Measurements from ENCODE around the gene USH2A. TPM values are rescaled to one million over a fixed set of nuclear protein-coding genes. Genes with fewer than 3 reads are reported as not detected.
A peak's percentile ranks its signal among the peaks of the same experiment; 100 is the strongest.

Gene USH2A
- total and polyA plus RNA-seq, 4 donors = 0.09 to 0.39 (median 0.15) TPM

DNA sequence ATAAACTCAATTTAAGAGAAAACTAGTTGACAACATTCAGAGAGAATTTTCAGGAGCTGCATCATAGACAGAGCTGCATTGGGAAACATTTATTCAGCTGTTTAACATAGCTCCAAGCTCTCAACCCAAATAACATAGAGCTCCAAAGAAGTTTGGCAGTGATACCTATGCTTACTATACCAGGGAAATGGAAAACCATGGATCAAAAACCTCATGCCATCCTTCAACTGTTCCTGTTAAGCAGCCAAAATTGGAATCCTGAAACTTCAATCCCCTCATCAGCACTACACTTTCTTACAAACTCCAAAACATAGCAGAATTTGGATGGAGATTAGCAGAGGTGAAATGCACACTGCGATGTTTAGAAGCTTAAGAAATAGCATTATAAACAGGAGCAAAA, 164.4 kb downstream of the USH2A start:
- WGBS (ENCODE audit: insufficient coverage) = no CpG with 5 or more reads among the region's 1 CpG

DNA sequence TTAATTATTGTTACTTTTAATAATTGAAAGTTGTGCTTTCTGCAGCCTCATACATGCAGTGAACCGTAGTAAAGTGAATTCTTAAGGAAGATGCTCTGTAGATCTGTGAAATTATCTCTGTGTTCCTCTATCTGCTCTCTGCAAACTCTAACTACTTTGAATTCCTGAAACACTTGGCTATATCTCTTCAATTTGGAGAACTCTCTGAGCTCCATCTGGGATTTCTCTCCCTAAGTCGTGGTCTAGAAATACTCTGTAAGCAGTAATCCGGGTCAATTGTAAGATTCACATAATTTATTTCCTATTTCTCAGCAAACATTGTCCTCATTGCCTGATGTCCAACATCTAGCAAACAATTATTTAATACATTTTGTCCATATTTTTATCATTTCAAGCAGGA, 164.9 kb downstream of the USH2A start:
- Histone ChIP-seq H3K27me3 (ENCODE audit: control insufficient read depth, insufficient read depth, low read length) (no peaks in the 10 kb centered on the region), H3K9me3 (ENCODE audit: control insufficient read depth, insufficient read depth, low read length) (no peaks in the 10 kb centered on the region), H3K27ac (ENCODE audit: low read depth, low read length) (no peak overlapping the region), H3K36me3 (ENCODE audit: control insufficient read depth, insufficient read depth, low read length) (no peaks in the 10 kb centered on the region), H3K4me3 (ENCODE audit: low read depth, low read length) (no peak overlapping the region), H3K4me1 (ENCODE audit: control insufficient read depth, insufficient read depth, low read length) (no peaks in the 10 kb centered on the region)
- 82% methylated on average over 2 of the region's 3 CpGs for WGBS (ENCODE audit: insufficient coverage)
- DNase-seq (ENCODE audit: low read depth in 4 of 6, low spot score in 6 of 6) = peak in 1 of 6 donors; percentile 10

More for the DNA sequence above, 164.4 kb downstream of the USH2A start:
- Histone ChIP-seq H3K9me3 (ENCODE audit: control insufficient read depth, insufficient read depth, low read length) (no peaks in the 10 kb centered on the region), H3K36me3 (ENCODE audit: control insufficient read depth, insufficient read depth, low read length) (no peaks in the 10 kb centered on the region), H3K27ac (ENCODE audit: low read depth, low read length) (no peak overlapping the region), H3K4me1 (ENCODE audit: control insufficient read depth, insufficient read depth, low read length) (no peaks in the 10 kb centered on the region), H3K4me3 (ENCODE audit: low read depth, low read length) (no peak overlapping the region), H3K27me3 (ENCODE audit: control insufficient read depth, insufficient read depth, low read length) (no peaks in the 10 kb centered on the region)
- peak in 1 of 6 donors; percentile 55 for DNase-seq (ENCODE audit: low read depth in 4 of 6, low spot score in 6 of 6)

DNA sequence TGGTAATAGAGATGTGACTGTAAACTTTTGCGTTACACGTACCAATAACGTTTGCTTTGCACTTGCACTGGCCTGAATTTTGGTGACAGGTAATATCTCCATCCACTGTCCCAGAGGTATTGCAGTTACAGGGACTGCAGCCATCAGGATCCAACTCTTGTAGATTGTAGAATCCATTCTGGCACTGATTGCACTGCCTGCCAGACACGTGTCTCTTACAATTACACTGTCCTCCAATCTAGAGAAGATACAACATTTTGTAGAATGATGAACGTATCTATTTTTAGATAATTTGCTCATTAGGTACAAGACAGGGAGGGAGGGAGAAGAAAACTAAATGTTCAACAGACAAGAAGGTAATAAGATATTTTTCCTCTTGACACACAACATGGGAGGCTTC, 172.4 kb downstream of the USH2A start:
- H3K4me1 ChIP-seq (ENCODE audit: control insufficient read depth, insufficient read depth, low read length) = no peaks in the 10 kb centered on the region
- H3K27me3 ChIP-seq (ENCODE audit: control insufficient read depth, insufficient read depth, low read length) = no peaks in the 10 kb centered on the region
- no peak overlapping the region for H3K4me3 ChIP-seq (ENCODE audit: low read depth, low read length)
- no peaks in the 10 kb centered on the region for H3K9me3 ChIP-seq (ENCODE audit: control insufficient read depth, insufficient read depth, low read length)
- 100% methylated on average over 3 of the region's 5 CpGs for WGBS (ENCODE audit: insufficient coverage)
- H3K36me3 ChIP-seq (ENCODE audit: control insufficient read depth, insufficient read depth, low read length) = no peaks in the 10 kb centered on the region
- DNase-seq (ENCODE audit: low read depth in 4 of 6, low spot score in 6 of 6) = no peak
- no peak overlapping the region for H3K27ac ChIP-seq (ENCODE audit: low read depth, low read length)

- H3K4me1 ChIP-seq (ENCODE audit: control insufficient read depth, insufficient read depth, low read length) = no peaks in the 10 kb centered on the region
- no CpG with 5 or more reads among the region's 3 CpGs for WGBS (ENCODE audit: insufficient coverage)
Observed at GRCh38 chr1:216248628-216249027, 174.6 kb downstream of the USH2A start.

GRCh38 chr1:216247937-216248336, 175.3 kb downstream of the USH2A start:
- WGBS (ENCODE audit: insufficient coverage) = no CpG with 5 or more reads among the region's 1 CpG
- no peaks in the 10 kb centered on the region for H3K27me3 ChIP-seq (ENCODE audit: control insufficient read depth, insufficient read depth, low read length)
- no peak for DNase-seq (ENCODE audit: low read depth in 4 of 6, low spot score in 6 of 6)
- H3K9me3 ChIP-seq (ENCODE audit: control insufficient read depth, insufficient read depth, low read length) = no peaks in the 10 kb centered on the region
- no peaks in the 10 kb centered on the region for H3K36me3 ChIP-seq (ENCODE audit: control insufficient read depth, insufficient read depth, low read length)
- no peak overlapping the region for H3K4me3 ChIP-seq (ENCODE audit: low read depth, low read length)
- no peak overlapping the region for H3K27ac ChIP-seq (ENCODE audit: low read depth, low read length)
- no peaks in the 10 kb centered on the region for H3K4me1 ChIP-seq (ENCODE audit: control insufficient read depth, insufficient read depth, low read length)

More at GRCh38 chr1:216248628-216249027, 174.6 kb downstream of the USH2A start:
- DNase-seq (ENCODE audit: low read depth in 4 of 6, low spot score in 6 of 6) = peak in 1 of 6 donors; percentile 15
- no peaks in the 10 kb centered on the region for H3K27me3 ChIP-seq (ENCODE audit: control insufficient read depth, insufficient read depth, low read length)
- H3K36me3 ChIP-seq (ENCODE audit: control insufficient read depth, insufficient read depth, low read length) = no peaks in the 10 kb centered on the region
- H3K9me3 ChIP-seq (ENCODE audit: control insufficient read depth, insufficient read depth, low read length) = no peaks in the 10 kb centered on the region
- H3K4me3 ChIP-seq (ENCODE audit: low read depth, low read length) = no peak overlapping the region
- no peak overlapping the region for H3K27ac ChIP-seq (ENCODE audit: low read depth, low read length)

- H3K4me1 ChIP-seq (ENCODE audit: control insufficient read depth, insufficient read depth, low read length) = no peaks in the 10 kb centered on the region
- H3K4me3 ChIP-seq (ENCODE audit: low read depth, low read length) = no peak overlapping the region
- no peaks in the 10 kb centered on the region for H3K36me3 ChIP-seq (ENCODE audit: control insufficient read depth, insufficient read depth, low read length)
- no peaks in the 10 kb centered on the region for H3K9me3 ChIP-seq (ENCODE audit: control insufficient read depth, insufficient read depth, low read length)
- DNase-seq (ENCODE audit: low read depth in 4 of 6, low spot score in 6 of 6) = no peak
- H3K27ac ChIP-seq (ENCODE audit: low read depth, low read length) = no peak overlapping the region
- H3K27me3 ChIP-seq (ENCODE audit: control insufficient read depth, insufficient read depth, low read length) = no peaks in the 10 kb centered on the region
- no CpG with 5 or more reads among the region's 4 CpGs for WGBS (ENCODE audit: insufficient coverage)
Observed at GRCh38 chr1:216246577-216247203, 176.6 kb downstream of the USH2A start.

GRCh38 chr1:216238844-216239243, 184.4 kb downstream of the USH2A start:
- WGBS (ENCODE audit: insufficient coverage) = no CpG with 5 or more reads among the region's 1 CpG
- H3K27me3 ChIP-seq (ENCODE audit: control insufficient read depth, insufficient read depth, low read length) = no peaks in the 10 kb centered on the region
- no peaks in the 10 kb centered on the region for H3K9me3 ChIP-seq (ENCODE audit: control insufficient read depth, insufficient read depth, low read length)
- H3K27ac ChIP-seq (ENCODE audit: low read depth, low read length) = no peak overlapping the region
- H3K36me3 ChIP-seq (ENCODE audit: control insufficient read depth, insufficient read depth, low read length) = no peaks in the 10 kb centered on the region
- no peaks in the 10 kb centered on the region for H3K4me1 ChIP-seq (ENCODE audit: control insufficient read depth, insufficient read depth, low read length)
- no peak overlapping the region for H3K4me3 ChIP-seq (ENCODE audit: low read depth, low read length)
- DNase-seq (ENCODE audit: low read depth in 4 of 6, low spot score in 6 of 6) = no peak

- H3K4me1 ChIP-seq (ENCODE audit: control insufficient read depth, insufficient read depth, low read length) = no peaks in the 10 kb centered on the region
Observed at GRCh38 chr1:216237927-216238542, 185.2 kb downstream of the USH2A start.

GRCh38 chr1:216224233-216224632, 199.0 kb downstream of the USH2A start:
- Histone ChIP-seq H3K27ac (ENCODE audit: low read depth, low read length) (no peak overlapping the region), H3K27me3 (ENCODE audit: control insufficient read depth, insufficient read depth, low read length) (no peaks in the 10 kb centered on the region), H3K9me3 (ENCODE audit: control insufficient read depth, insufficient read depth, low read length) (no peaks in the 10 kb centered on the region), H3K4me3 (ENCODE audit: low read depth, low read length) (no peak overlapping the region), H3K36me3 (ENCODE audit: control insufficient read depth, insufficient read depth, low read length) (no peaks in the 10 kb centered on the region), H3K4me1 (ENCODE audit: control insufficient read depth, insufficient read depth, low read length) (no peaks in the 10 kb centered on the region)
- no peak for DNase-seq (ENCODE audit: low read depth in 4 of 6, low spot score in 6 of 6)
- no CpG with 5 or more reads among the region's 1 CpG for WGBS (ENCODE audit: insufficient coverage)

More at GRCh38 chr1:216237927-216238542, 185.2 kb downstream of the USH2A start:
- Histone ChIP-seq H3K36me3 (ENCODE audit: control insufficient read depth, insufficient read depth, low read length) (no peaks in the 10 kb centered on the region), H3K27me3 (ENCODE audit: control insufficient read depth, insufficient read depth, low read length) (no peaks in the 10 kb centered on the region), H3K27ac (ENCODE audit: low read depth, low read length) (no peak overlapping the region), H3K9me3 (ENCODE audit: control insufficient read depth, insufficient read depth, low read length) (no peaks in the 10 kb centered on the region), H3K4me3 (ENCODE audit: low read depth, low read length) (no peak overlapping the region)
- peak in 1 of 6 donors; percentile 9 for DNase-seq (ENCODE audit: low read depth in 4 of 6, low spot score in 6 of 6)
- WGBS (ENCODE audit: insufficient coverage) = 73% methylated on average over 2 of the region's 3 CpGs

- DNase-seq (ENCODE audit: low read depth in 4 of 6, low spot score in 6 of 6) = peak in 2 of 6 donors; percentile 28 to 29
- Histone ChIP-seq H3K4me1 (ENCODE audit: control insufficient read depth, insufficient read depth, low read length) (no peaks in the 10 kb centered on the region), H3K27me3 (ENCODE audit: control insufficient read depth, insufficient read depth, low read length) (no peaks in the 10 kb centered on the region), H3K36me3 (ENCODE audit: control insufficient read depth, insufficient read depth, low read length) (no peaks in the 10 kb centered on the region), H3K9me3 (ENCODE audit: control insufficient read depth, insufficient read depth, low read length) (no peaks in the 10 kb centered on the region), H3K4me3 (ENCODE audit: low read depth, low read length) (no peak overlapping the region), H3K27ac (ENCODE audit: low read depth, low read length) (no peak overlapping the region)
- 48% methylated on average over 3 of the region's 4 CpGs for WGBS (ENCODE audit: insufficient coverage)
Observed at GRCh38 chr1:216223486-216223885, 199.8 kb downstream of the USH2A start.
